OCI-LY7 (cell line): ENCODE data around the gene C11orf97. TPM values are rescaled to one million over a fixed set of nuclear protein-coding genes. Genes with fewer than 3 reads are reported as not detected.

ENCODE experiments used
- BruUV-seq: library from RNA; stranded (reverse); fragments of 400-500 nt; replicated peaks from 2 replicates; lab custom pipeline; 2021; lab: Mats Ljungman, UMichigan
- CTCF ChIA-PET: fragments of 300-600 bp; sonication (Branson Sonifier 250); formaldehyde crosslinking; loops from one replicate; lab custom pipeline; 2022; ENCODE audit warnings: antibody characterized with exemption; ENCODE audit not compliant: unreplicated experiment; lab: Charles Lee
- POLR2A ChIA-PET: fragments of 300-600 bp; sonication (Branson Sonifier 250); formaldehyde crosslinking; loops from one replicate; lab custom pipeline; 2022; ENCODE audit warnings: antibody characterized with exemption; lab: Charles Lee
- DNase-seq: peaks from one replicate; pipeline ENCODE4 v3.0.0-alpha.2; 2015; ENCODE audit warnings: low spot score
- H2AFZ ChIP-seq: fragments of 200-600 bp; sonication (generic), shearing (Covaris generic); 2 replicates; pipeline ENCODE4 v1.6.1; 2014; ENCODE audit warnings: mild to moderate bottlenecking, antibody characterized with exemption, low read length, moderate library complexity
- H3K27ac ChIP-seq: fragments of 200-600 bp; sonication (generic); 2 replicates; pipeline ENCODE4 v1.5.1; 2014; ENCODE audit warnings: mixed run types, low read depth, mild to moderate bottlenecking, moderate library complexity, low read length, inconsistent platforms; ENCODE audit not compliant: poor library complexity, severe bottlenecking
- H3K36me3 ChIP-seq: fragments of 200-600 bp; sonication (generic); 2 replicates; pipeline ENCODE4 v1.6.1; 2014; ENCODE audit warnings: mild to moderate bottlenecking, antibody characterized with exemption, low read length, moderate library complexity, mixed read lengths; ENCODE audit not compliant: insufficient read depth
- H3K4me1 ChIP-seq: fragments of 200-600 bp; sonication (generic); 2 replicates; pipeline ENCODE4 v1.5.1; 2014; ENCODE audit warnings: mild to moderate bottlenecking, low read length; ENCODE audit not compliant: insufficient read depth, poor library complexity, severe bottlenecking
- H3K4me2 ChIP-seq: fragments of 200-600 bp; sonication (generic); 2 replicates; pipeline ENCODE4 v1.6.1; 2014; ENCODE audit warnings: mild to moderate bottlenecking, low read length
- H3K4me3 ChIP-seq: fragments of 200-600 bp; sonication (generic); 2 replicates; pipeline ENCODE4 v1.5.1; 2014; ENCODE audit warnings: mild to moderate bottlenecking, low read depth, low read length; ENCODE audit not compliant: poor library complexity, severe bottlenecking
- H3K79me2 ChIP-seq: fragments of 200-600 bp; sonication (generic); 2 replicates; pipeline ENCODE4 v1.6.1; 2016; ENCODE audit warnings: low read depth, mild to moderate bottlenecking, low read length, moderate library complexity, mixed read lengths; ENCODE audit not compliant: insufficient read depth
- H3K9me2 ChIP-seq: fragments of 200-600 bp; sonication (generic); 2 replicates; pipeline ENCODE4 v1.6.1; 2016; ENCODE audit warnings: mild to moderate bottlenecking, low read length, mixed read lengths; ENCODE audit not compliant: insufficient read depth
- H3K9me3 ChIP-seq: fragments of 200-600 bp; sonication (generic); 2 replicates; pipeline ENCODE4 v1.6.1; 2014; ENCODE audit warnings: mild to moderate bottlenecking, mixed run types, low read length, mixed read lengths
- H4K20me1 ChIP-seq: fragments of 200-600 bp; sonication (generic); 2 replicates; pipeline ENCODE4 v1.6.1; 2014; ENCODE audit warnings: mild to moderate bottlenecking, antibody characterized with exemption, low read length, moderate library complexity, mixed read lengths; ENCODE audit not compliant: insufficient read depth
- CTCF ChIP-seq: fragments of 200-600 bp; sonication (generic); conservative IDR thresholded peaks from 2 replicates; pipeline ENCODE4 v1.5.1; 2014; ENCODE audit warnings: mild to moderate bottlenecking, antibody characterized with exemption, low read length, moderate library complexity, mixed read lengths
- EZH2phosphoT487 ChIP-seq: fragments of 200-600 bp; sonication (generic); IDR thresholded peaks from 2 replicates; pipeline ENCODE4 v1.6.1; 2018; ENCODE audit warnings: low read depth, borderline replicate concordance, mild to moderate bottlenecking, mixed run types, antibody characterized with exemption, low read length, moderate library complexity, mixed read lengths
- intact Hi-C: fragments of 100-400 bp; cut with micrococcal nuclease; formaldehyde crosslinking; loops from one replicate; pipeline ENCODE4 v1.10.0; 2022; ENCODE audit not compliant: unreplicated experiment
- total RNA-seq, 2 experiments: library from RNA; depleted of rRNA in 1 of 2; stranded (reverse); fragments of >200 nt in 1 of 2; shearing (Covaris generic) in 1 of 2; gene quantifications; 2 replicates each; pipeline ENCODE4 v1.2.3, GENCODE V29; 2014 to 2022

Gene C11orf97
- total RNA-seq, 2 experiments from 2014 or later: not detected

GRCh38 chr11:94545264-94546161 lies 33.3 kb downstream of the C11orf97 start:
- TF ChIP-seq EZH2phosphoT487 (no peak), CTCF (no peak)
- Histone ChIP-seq H3K4me1 (peaks cover 11% of the 10 kb centered on the region), H3K36me3 (no peaks in the 10 kb centered on the region), H3K9me2 (no peaks in the 10 kb centered on the region), H3K4me3 (no peak overlapping the region), H3K4me2 (0 out of 2 replicates have a peak overlapping the region, but pooled peaks have one; percentile 15), H3K9me3 (no peaks in the 10 kb centered on the region), H3K27ac (no peak overlapping the region), H4K20me1 (no peaks in the 10 kb centered on the region), H3K79me2 (no peaks in the 10 kb centered on the region), H2AFZ (no peak overlapping the region)
- ChIA-PET POLR2A (no interaction called here), CTCF (no interaction called here)
- no TSS peak for BruUV-seq
- no peak for DNase-seq
- intact Hi-C loops: no loop called here

DNA sequence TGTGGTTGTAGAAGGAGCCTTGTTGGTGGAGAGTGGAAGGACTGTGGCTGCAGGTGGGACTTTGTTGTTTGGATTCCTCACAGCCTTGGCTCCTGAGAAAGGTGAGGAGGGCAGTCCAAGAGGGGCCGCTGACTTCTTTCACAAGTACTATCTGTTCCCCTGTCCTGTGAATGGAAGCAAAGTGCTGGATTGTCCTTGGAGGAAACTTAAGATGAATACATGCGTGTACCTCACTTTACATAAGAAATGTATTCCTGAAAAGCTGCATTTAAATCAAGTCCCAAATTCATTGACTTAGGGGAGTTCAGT lies 33.9 kb downstream of the C11orf97 start:
- no peak overlapping the region for H2AFZ ChIP-seq
- no peaks in the 10 kb centered on the region for H4K20me1 ChIP-seq
- H3K9me3 ChIP-seq: no peaks in the 10 kb centered on the region
- 0 out of 2 replicates have a peak overlapping the region, but pooled peaks have one; percentile 15 for H3K4me2 ChIP-seq
- intact Hi-C loops: no loop called here
- ChIA-PET POLR2A (no interaction called here), CTCF (no interaction called here)
- no peak overlapping the region for H3K4me3 ChIP-seq
- H3K36me3 ChIP-seq: no peaks in the 10 kb centered on the region
- no peak overlapping the region for H3K27ac ChIP-seq
- no peaks in the 10 kb centered on the region for H3K79me2 ChIP-seq
- no peaks in the 10 kb centered on the region for H3K9me2 ChIP-seq
- no TSS peak for BruUV-seq
- no peak for DNase-seq
- H3K4me1 ChIP-seq: peaks cover 11% of the 10 kb centered on the region
- TF ChIP-seq EZH2phosphoT487: no peak
- TF ChIP-seq CTCF: no peak

GRCh38 chr11:94546886-94547285 lies 34.6 kb downstream of the C11orf97 start:
- H3K4me2 ChIP-seq: peak overlapping the region; percentile 15
- TF ChIP-seq CTCF (no peak), EZH2phosphoT487 (no peak)
- DNase-seq: no peak

More at GRCh38 chr11:94546886-94547285, 34.6 kb downstream of the C11orf97 start:
- H3K4me1 ChIP-seq: peaks cover 11% of the 10 kb centered on the region
- H3K4me3 ChIP-seq: no peak overlapping the region
- no peaks in the 10 kb centered on the region for H3K36me3 ChIP-seq
- H3K79me2 ChIP-seq: no peaks in the 10 kb centered on the region
- H3K9me2 ChIP-seq: no peaks in the 10 kb centered on the region
- intact Hi-C loops: no loop called here
- no TSS peak for BruUV-seq
- no peak overlapping the region for H3K27ac ChIP-seq
- ChIA-PET CTCF (no interaction called here), POLR2A (interaction anchor here (0.5 to 0.8 kb wide), 3 partner anchors 53 to 648 kb away, joined by 3 to 5 read pairs (median 4); no protein-coding TSS in a partner anchor)
- no peak overlapping the region for H2AFZ ChIP-seq
- H4K20me1 ChIP-seq: no peaks in the 10 kb centered on the region
- H3K9me3 ChIP-seq: no peaks in the 10 kb centered on the region
